Neuronal stem cell (in vitro differentiated cells): ENCODE measurements around the gene ADCY1.

Experiments used
- DNase-seq: peaks from one replicate; pipeline ENCODE4 v3.0.0-alpha.2; 2013; ENCODE audit warnings: low spot score
- H2AFZ ChIP-seq: one replicate; pipeline ENCODE4 v1.6.1; 2013; ENCODE audit warnings: mild to moderate bottlenecking, low read length, inconsistent platforms
- H2AK5ac ChIP-seq: 2 replicates; pipeline ENCODE4 v1.6.1; 2013; ENCODE audit warnings: low read depth, mild to moderate bottlenecking, inconsistent platforms, low read length, moderate library complexity, mixed read lengths
- H2BK120ac ChIP-seq: 2 replicates; pipeline ENCODE4 v1.6.1; 2013; ENCODE audit warnings: low read depth, mild to moderate bottlenecking, inconsistent platforms, low read length, moderate library complexity, mixed read lengths
- H2BK12ac ChIP-seq: one replicate; pipeline ENCODE4 v1.6.1; 2013; ENCODE audit warnings: low read length, inconsistent platforms
- H2BK15ac ChIP-seq: 2 replicates; pipeline ENCODE4 v1.6.1; 2013; ENCODE audit warnings: mild to moderate bottlenecking, low read length, inconsistent platforms, mixed read lengths
- H2BK5ac ChIP-seq: one replicate; pipeline ENCODE4 v1.6.1; 2013; ENCODE audit warnings: inconsistent platforms, mild to moderate bottlenecking, low read length, moderate library complexity
- H3K14ac ChIP-seq: one replicate; pipeline ENCODE4 v1.6.1; 2013; ENCODE audit warnings: low read length, inconsistent platforms
- H3K18ac ChIP-seq: 2 replicates; pipeline ENCODE4 v1.6.1; 2013; ENCODE audit warnings: low read length, inconsistent platforms
- H3K23ac ChIP-seq: 2 replicates; pipeline ENCODE4 v1.6.1; 2013; ENCODE audit warnings: low read depth, mild to moderate bottlenecking, mixed read lengths, low read length, inconsistent platforms; ENCODE audit not compliant: poor library complexity
- H3K27ac ChIP-seq: replicated peaks from 3 replicates; pipeline ENCODE4 v1.5.1; 2013; ENCODE audit warnings: low read length, inconsistent platforms
- H3K27me3 ChIP-seq, 3 experiments: 2 replicates each; pipeline ENCODE4 v1.6.1; 2013; ENCODE audit warnings: low read length in 3 of 3, mild to moderate bottlenecking in 2 of 3, inconsistent platforms in 1 of 3, low read depth in 1 of 3, mixed read lengths in 1 of 3, moderate library complexity in 1 of 3; ENCODE audit not compliant: control insufficient read depth in 3 of 3, insufficient read depth in 3 of 3
- H3K36me3 ChIP-seq, 2 donors: replicated peaks in 1 of 2; 2 replicates each; pipeline ENCODE4 v1.6.1; 2013; ENCODE audit warnings: low read length in 2 of 2; ENCODE audit not compliant: control insufficient read depth in 2 of 2, insufficient read depth in 2 of 2
- H3K4ac ChIP-seq: 2 replicates; pipeline ENCODE4 v1.6.1; 2013; ENCODE audit warnings: inconsistent platforms, mild to moderate bottlenecking, low read length, moderate library complexity
- H3K4me1 ChIP-seq, 2 donors: 1 replicate in 1 of 2; 2 replicates in 1 of 2; pipeline ENCODE4 v1.6.1; 2013; ENCODE audit warnings: low read length in 2 of 2, low read depth in 1 of 2; ENCODE audit not compliant: control insufficient read depth in 2 of 2, insufficient read depth in 1 of 2
- H3K4me2 ChIP-seq: one replicate; pipeline ENCODE4 v1.6.1; 2013; ENCODE audit warnings: mild to moderate bottlenecking, low read length, inconsistent platforms; ENCODE audit not compliant: insufficient read depth, poor library complexity, severe bottlenecking
- H3K4me3 ChIP-seq, 2 donors: 2 replicates each; pipeline ENCODE4 v1.5.1; 2013; ENCODE audit warnings: low read length in 2 of 2, mild to moderate bottlenecking in 2 of 2, inconsistent platforms in 1 of 2, moderate library complexity in 1 of 2
- H3K79me1 ChIP-seq: one replicate; pipeline ENCODE4 v1.6.1; 2013; ENCODE audit warnings: low read depth, mild to moderate bottlenecking, inconsistent platforms, low read length, moderate library complexity
- H3K9ac ChIP-seq: one replicate; pipeline ENCODE4 v1.6.1; 2013; ENCODE audit warnings: mild to moderate bottlenecking, low read depth, low read length, inconsistent platforms; ENCODE audit not compliant: poor library complexity
- H3K9me3 ChIP-seq, 2 donors: replicated peaks in 1 of 2; 2 replicates each; pipeline versions ENCODE3 to v1.6.1; 2013; ENCODE audit warnings: low read length in 2 of 2, mild to moderate bottlenecking in 2 of 2, inconsistent platforms in 1 of 2, low read depth in 1 of 2, mixed read lengths in 1 of 2, moderate library complexity in 1 of 2; ENCODE audit not compliant: control insufficient read depth in 2 of 2, insufficient read depth in 1 of 2
- H4K8ac ChIP-seq: one replicate; pipeline ENCODE4 v1.6.1; 2013; ENCODE audit warnings: low read depth, mild to moderate bottlenecking, inconsistent platforms, low read length, moderate library complexity
- H4K91ac ChIP-seq: one replicate; pipeline ENCODE4 v1.6.1; 2013; ENCODE audit warnings: low read length, low read depth, mild to moderate bottlenecking, inconsistent platforms; ENCODE audit not compliant: poor library complexity
- WGBS, 2 donors: extraction: QIAGEN DNeasy Blood & Tissue Kit; methylation state at CpG; one replicate each; pipeline ENCODE4 v1.1.7; 2013; ENCODE audit warnings: missing lambda C conversion rate in 2 of 2, mixed read lengths in 1 of 2; ENCODE audit not compliant: insufficient read length in 2 of 2, insufficient replicate concordance in 1 of 2; ENCODE audit errors: extremely low coverage in 2 of 2; 5-methylcytosine and 5-hydroxymethylcytosine counted together

ADCY1 gene

GRCh38 chr7:45580053-45580872, 6.1 kb downstream of the ADCY1 start:
- H3K14ac ChIP-seq, result no peak overlapping the region
- no peak overlapping the region for H3K23ac ChIP-seq
- H3K9ac ChIP-seq, result no peak overlapping the region
- no peak overlapping the region for H3K4me2 ChIP-seq
- no peaks in the 10 kb centered on the region for H3K79me1 ChIP-seq
- no peak overlapping the region for H4K8ac ChIP-seq
- H2AFZ ChIP-seq, result no peak overlapping the region
- H3K18ac ChIP-seq, result peak overlapping the region; percentile 25
- H3K27me3 ChIP-seq, result peaks cover 10 to 14% (median 13%) of the 10 kb centered on the region in 3 experiments
- H4K91ac ChIP-seq, result no peak overlapping the region
- no peaks in the 10 kb centered on the region for H3K36me3 ChIP-seq
- no peaks in the 10 kb centered on the region for H3K9me3 ChIP-seq
- H2AK5ac ChIP-seq, result peak overlapping the region; percentile 89
- no peak overlapping the region for H2BK15ac ChIP-seq
- peak overlapping the region; percentile 66 for H2BK120ac ChIP-seq
- H3K27ac ChIP-seq, result no peak overlapping the region
- no peak for DNase-seq
- peaks cover 5 to 25% of the 10 kb centered on the region in 2 donors for H3K4me1 ChIP-seq
- H2BK12ac ChIP-seq, result no peak overlapping the region
- no peak overlapping the region for H2BK5ac ChIP-seq
- no peak overlapping the region for H3K4ac ChIP-seq
- WGBS, 2 donors, result no CpG with 5 or more reads among the region's 16 CpGs
- H3K4me3 ChIP-seq, result no peak overlapping the region

GRCh38 chr7:45581271-45581780, 7.2 kb downstream of the ADCY1 start:
- Histone ChIP-seq H3K27me3 (peaks cover under 1 to 4% (median 4%) of the 10 kb centered on the region in 3 experiments), H3K23ac (no peak overlapping the region), H2BK15ac (no peak overlapping the region), H3K9me3 (no peaks in the 10 kb centered on the region), H2BK5ac (no peak overlapping the region), H3K79me1 (no peaks in the 10 kb centered on the region), H3K27ac (no peak overlapping the region), H4K91ac (no peak overlapping the region), H2BK120ac (no peak overlapping the region), H2BK12ac (no peak overlapping the region), H3K4me1 (peaks cover 5 to 20% of the 10 kb centered on the region in 2 donors), H3K4me2 (no peak overlapping the region), H3K9ac (peak overlapping the region; percentile 45), H3K36me3 (no peaks in the 10 kb centered on the region), H2AFZ (no peak overlapping the region), H3K14ac (no peak overlapping the region), H3K4me3 (no peak overlapping the region), H4K8ac (no peak overlapping the region), H3K4ac (no peak overlapping the region), H2AK5ac (no peak overlapping the region), H3K18ac (no peak overlapping the region)
- no peak for DNase-seq
- no CpG with 5 or more reads among the region's 6 CpGs for WGBS, 2 donors

GRCh38 chr7:45582136-45582749, 8.1 kb downstream of the ADCY1 start:
- Histone ChIP-seq H3K4me1 (peaks cover 5 to 20% of the 10 kb centered on the region in 2 donors), H2BK15ac (no peak overlapping the region), H3K14ac (peak overlapping the region; percentile 61), H3K27ac (no peak overlapping the region), H3K4me2 (no peak overlapping the region), H3K36me3 (no peaks in the 10 kb centered on the region), H3K9me3 (no peaks in the 10 kb centered on the region), H2AK5ac (peak overlapping the region; percentile 80), H3K18ac (peak overlapping the region; percentile 91), H3K9ac (peak overlapping the region; percentile 68), H4K91ac (no peak overlapping the region), H3K23ac (peak overlapping the region; percentile 69), H2BK5ac (no peak overlapping the region), H2BK120ac (no peak overlapping the region), H3K79me1 (no peaks in the 10 kb centered on the region), H3K4ac (no peak overlapping the region), H2BK12ac (peak overlapping the region; percentile 60), H4K8ac (no peak overlapping the region), H2AFZ (peak overlapping the region; percentile 21), H3K27me3 (no peaks in the 10 kb centered on the region), H3K4me3 (no peak overlapping the region)
- DNase-seq, result no peak
- WGBS, 2 donors, result no CpG with 5 or more reads among the region's 5 CpGs

- Histone ChIP-seq H3K36me3 (no peaks in the 10 kb centered on the region), H2BK12ac (no peak overlapping the region), H2AK5ac (no peak overlapping the region), H3K23ac (no peak overlapping the region), H3K4me3 (peak overlapping the region in 1 of 2 donors; percentile 57), H4K91ac (no peak overlapping the region), H2AFZ (peak overlapping the region; percentile 21), H3K79me1 (no peaks in the 10 kb centered on the region), H3K14ac (peak overlapping the region; percentile 10), H3K18ac (peak overlapping the region; percentile 60), H2BK5ac (no peak overlapping the region), H3K4ac (no peak overlapping the region), H3K9ac (no peak overlapping the region), H3K4me2 (no peak overlapping the region), H4K8ac (no peak overlapping the region), H2BK15ac (no peak overlapping the region), H3K27ac (no peak overlapping the region), H3K4me1 (peaks cover 5 to 20% of the 10 kb centered on the region in 2 donors), H3K27me3 (no peaks in the 10 kb centered on the region), H2BK120ac (no peak overlapping the region), H3K9me3 (no peaks in the 10 kb centered on the region)
- WGBS, 2 donors, result no CpG with 5 or more reads among the region's 9 CpGs
- DNase-seq, result peak; percentile 41
Measured at GRCh38 chr7:45582868-45583277, 8.7 kb downstream of the ADCY1 start.
